ENCODE data around the gene ADISSP.

GRCh38 chr20:3767427-3768341 is at the start of gene ADISSP:
- TF ChIP-seq ZFP30 (CRISPR knock-in tag; IDR thresholded peaks at IDR 0.05) (no peak), ZC3H10 (CRISPR knock-in tag; IDR thresholded peaks at IDR 0.05) (no peak), PATZ1 (CRISPR knock-in tag; IDR thresholded peaks at IDR 0.05; ENCODE audit: borderline replicate concordance) (no peak), ESRRG (CRISPR knock-in tag; IDR thresholded peaks at IDR 0.05) (no peak), CSRNP3 (CRISPR knock-in tag; IDR thresholded peaks at IDR 0.05) (no peak), GLIS3 (CRISPR knock-in tag; IDR thresholded peaks at IDR 0.05) (no peak)
